GM12875 (cell line): Measurements from ENCODE around the gene CES2.

Experiments
- H3K4me3 ChIP-seq: one replicate; pipeline ENCODE4 v1.5.1; 2011; ENCODE audit warnings: low read depth, low read length, control low read depth
- CTCF ChIP-seq: IDR thresholded peaks from 2 replicates; pipeline ENCODE4 v1.5.1; 2011; ENCODE audit warnings: low read depth, mild to moderate bottlenecking, control low read depth, inconsistent platforms, low read length, moderate library complexity, borderline replicate concordance; ENCODE audit not compliant: insufficient read depth

CES2 gene

GRCh38 chr16:66935314-66936011 lies at the start of gene CES2:
TSS of gene CES2 (plus strand) at chr16:66935516. CDS start at chr16:66935636, 120 bp downstream.
- H3K4me3 ChIP-seq, result peak within 1 kb of the TSS; percentile 78
- no peak for TF ChIP-seq CTCF

GRCh38 chr16:66886321-66886720 lies 49.0 kb upstream of the CES2 start:
- H3K4me3 ChIP-seq, result no peak overlapping the region
- TF ChIP-seq CTCF, result no peak

- no peak for TF ChIP-seq CTCF
These were observed 48.4 kb upstream of the CES2 start for GRCh38 chr16:66886914-66887313.

GRCh38 chr16:66888647-66889615 lies 46.4 kb upstream of the CES2 start:
- TF ChIP-seq CTCF, result no peak

More at GRCh38 chr16:66886914-66887313, 48.4 kb upstream of the CES2 start:
- H3K4me3 ChIP-seq, result no peak overlapping the region

GRCh38 chr16:66889622-66890021 lies 45.7 kb upstream of the CES2 start:
- TF ChIP-seq CTCF, result no peak
- H3K4me3 ChIP-seq, result no peak overlapping the region

More at GRCh38 chr16:66888647-66889615, 46.4 kb upstream of the CES2 start:
- no peak overlapping the region for H3K4me3 ChIP-seq

- TF ChIP-seq CTCF, result no peak
- H3K4me3 ChIP-seq, result no peak overlapping the region
These were observed 44.5 kb upstream of the CES2 start for GRCh38 chr16:66890799-66891198.
